SU-DHL-6 (cell line): ENCODE data around the gene ZNF740.

Source experiments
- H2AFZ ChIP-seq: fragments of 200-600 bp; sonication (generic); 2 replicates; pipeline ENCODE4 v1.6.1; 2014; ENCODE audit warnings: low read depth, mild to moderate bottlenecking, moderate library complexity, mixed read lengths, antibody characterized with exemption, low read length; ENCODE audit not compliant: severe bottlenecking
- H3F3A ChIP-seq: fragments of 200-600 bp; shearing (Covaris generic); 2 replicates; pipeline ENCODE4 v1.6.0; 2016; ENCODE audit warnings: antibody characterized with exemption, mild to moderate bottlenecking; ENCODE audit not compliant: insufficient read depth
- H3K27ac ChIP-seq: fragments of 200-600 bp; sonication (generic); 2 replicates; pipeline ENCODE4 v1.5.1; 2016; ENCODE audit warnings: low read depth, mild to moderate bottlenecking, low read length, moderate library complexity, mixed read lengths
- H3K27me3 ChIP-seq: fragments of 200-600 bp; sonication (generic), shearing (Covaris generic); 2 replicates; pipeline ENCODE4 v1.6.0; 2014; ENCODE audit warnings: mild to moderate bottlenecking, low read length
- H3K36me3 ChIP-seq: fragments of 200-600 bp; sonication (generic); 2 replicates; pipeline ENCODE4 v1.6.1; 2014; ENCODE audit warnings: mild to moderate bottlenecking, low read length, mixed read lengths
- H3K4me2 ChIP-seq: fragments of 300-600, 200-600 bp; shearing (Covaris generic), sonication (generic); 2 replicates; pipeline ENCODE4 v1.6.0; 2014; ENCODE audit warnings: low read length, low read depth, mild to moderate bottlenecking; ENCODE audit not compliant: poor library complexity, severe bottlenecking
- H3K4me3 ChIP-seq: fragments of 200-600 bp; sonication (generic); 2 replicates; pipeline ENCODE4 v1.5.1; 2014; ENCODE audit warnings: antibody characterized with exemption, low read length, mild to moderate bottlenecking, mixed read lengths; ENCODE audit not compliant: insufficient read depth, poor library complexity, severe bottlenecking
- H3K79me2 ChIP-seq: fragments of 200-600 bp; sonication (generic); 2 replicates; pipeline ENCODE4 v1.6.1; 2014; ENCODE audit warnings: mild to moderate bottlenecking, low read length, moderate library complexity; ENCODE audit not compliant: insufficient read depth
- H3K9ac ChIP-seq: fragments of 200-600 bp; sonication (generic); 2 replicates; pipeline ENCODE4 v1.7.0; 2014; ENCODE audit warnings: mild to moderate bottlenecking, low read length
- H3K9me2 ChIP-seq: fragments of 200-600 bp; sonication (generic); replicated peaks from 2 replicates; pipeline ENCODE4 v1.6.1; 2014; ENCODE audit warnings: low read length; ENCODE audit not compliant: insufficient read depth
- H3K9me3 ChIP-seq: fragments of 200-600 bp; sonication (generic); 2 replicates; pipeline ENCODE4 v1.6.1; 2014; ENCODE audit warnings: low read length, mixed read lengths; ENCODE audit not compliant: insufficient read depth
- H4K20me1 ChIP-seq: fragments of 200-600 bp; sonication (generic); 2 replicates; pipeline ENCODE4 v1.6.1; 2014; ENCODE audit warnings: low read depth, mild to moderate bottlenecking, antibody characterized with exemption, low read length, moderate library complexity, mixed read lengths
- EZH2phosphoT487 ChIP-seq: fragments of 200-600 bp; sonication (generic), shearing (Covaris generic); conservative IDR thresholded peaks from 2 replicates; pipeline ENCODE4 v1.6.1; 2018; ENCODE audit warnings: mild to moderate bottlenecking, antibody characterized with exemption, low read length, moderate library complexity, mixed read lengths
- TF ChIP-seq, protein P1 (sequence below): fragments of 200-600 bp; sonication (generic); IDR thresholded peaks from one replicate; pipeline ENCODE4 v1.5.1; 2017; ENCODE audit warnings: antibody characterized with exemption, mild to moderate bottlenecking, low read length, moderate library complexity; ENCODE audit not compliant: insufficient read depth, poor library complexity, severe bottlenecking

Gene ZNF740

DNA sequence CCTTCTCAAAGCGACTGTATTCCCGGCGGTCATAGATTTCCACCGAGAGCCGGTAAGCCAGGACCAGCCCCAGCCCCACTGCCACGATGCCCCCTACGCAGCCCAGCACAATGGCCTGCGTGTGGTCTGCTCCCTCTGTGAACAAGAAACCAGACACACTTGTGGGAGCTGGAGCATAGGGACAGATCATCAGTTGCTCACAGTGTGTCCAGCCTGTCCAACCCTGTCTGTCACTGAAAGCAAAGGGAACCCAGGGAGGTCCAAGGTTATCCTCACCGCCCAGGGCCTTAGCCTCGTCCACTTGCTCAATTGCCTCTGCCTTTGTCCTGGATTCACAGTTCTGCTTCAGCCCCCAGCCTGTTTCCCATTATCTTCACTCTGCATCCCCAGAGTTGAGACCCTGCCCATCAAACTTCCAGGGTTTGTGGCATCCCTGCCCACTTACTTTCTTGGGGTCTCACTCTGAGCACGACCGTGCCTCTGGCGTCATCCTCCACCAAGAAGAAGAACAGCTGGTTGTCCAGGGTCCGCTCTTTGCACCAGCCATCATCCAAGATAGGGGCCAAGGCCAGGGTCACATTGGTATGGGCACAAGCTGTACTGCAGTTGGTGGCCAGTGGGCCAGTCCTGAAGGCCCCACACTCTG, 11.5 kb downstream of the ZNF740 start:
- Histone ChIP-seq H3K4me2 (no peak overlapping the region), H3K79me2 (no peaks in the 10 kb centered on the region), H3K9ac (no peak overlapping the region), H2AFZ (no peak overlapping the region), H3K9me3 (no peaks in the 10 kb centered on the region), H3K9me2 (no peaks in the 10 kb centered on the region), H3F3A (peaks cover 10% of the 10 kb centered on the region), H3K27me3 (no peaks in the 10 kb centered on the region), H3K4me3 (no peak overlapping the region), H4K20me1 (no peaks in the 10 kb centered on the region), H3K36me3 (no peaks in the 10 kb centered on the region), H3K27ac (no peak overlapping the region)
- TF ChIP-seq, protein P1, sequence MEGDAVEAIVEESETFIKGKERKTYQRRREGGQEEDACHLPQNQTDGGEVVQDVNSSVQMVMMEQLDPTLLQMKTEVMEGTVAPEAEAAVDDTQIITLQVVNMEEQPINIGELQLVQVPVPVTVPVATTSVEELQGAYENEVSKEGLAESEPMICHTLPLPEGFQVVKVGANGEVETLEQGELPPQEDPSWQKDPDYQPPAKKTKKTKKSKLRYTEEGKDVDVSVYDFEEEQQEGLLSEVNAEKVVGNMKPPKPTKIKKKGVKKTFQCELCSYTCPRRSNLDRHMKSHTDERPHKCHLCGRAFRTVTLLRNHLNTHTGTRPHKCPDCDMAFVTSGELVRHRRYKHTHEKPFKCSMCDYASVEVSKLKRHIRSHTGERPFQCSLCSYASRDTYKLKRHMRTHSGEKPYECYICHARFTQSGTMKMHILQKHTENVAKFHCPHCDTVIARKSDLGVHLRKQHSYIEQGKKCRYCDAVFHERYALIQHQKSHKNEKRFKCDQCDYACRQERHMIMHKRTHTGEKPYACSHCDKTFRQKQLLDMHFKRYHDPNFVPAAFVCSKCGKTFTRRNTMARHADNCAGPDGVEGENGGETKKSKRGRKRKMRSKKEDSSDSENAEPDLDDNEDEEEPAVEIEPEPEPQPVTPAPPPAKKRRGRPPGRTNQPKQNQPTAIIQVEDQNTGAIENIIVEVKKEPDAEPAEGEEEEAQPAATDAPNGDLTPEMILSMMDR, result no peak
- no peak for TF ChIP-seq EZH2phosphoT487

DNA sequence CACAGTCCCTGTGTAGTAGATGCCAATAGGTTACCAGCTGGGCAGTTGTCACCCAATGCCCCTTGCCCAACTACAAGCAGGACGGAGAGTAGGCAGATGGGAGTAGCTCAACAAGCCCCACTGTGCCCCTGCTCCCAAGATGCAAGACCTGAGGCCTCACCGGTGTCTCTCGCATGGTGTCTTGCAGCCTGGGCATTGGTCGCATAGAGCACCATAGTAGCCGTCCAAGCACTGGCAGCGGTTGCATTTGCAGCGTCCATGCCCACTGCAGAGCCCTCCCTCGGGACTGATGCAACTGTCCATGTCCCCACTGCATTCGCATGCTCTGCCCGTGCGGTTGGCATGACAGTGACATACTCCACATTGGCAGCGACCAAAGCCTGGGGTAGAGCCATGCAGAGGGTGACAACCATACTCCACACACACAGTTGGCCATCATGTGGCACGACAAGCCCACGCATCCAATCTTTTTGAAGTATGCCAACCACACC, 12.1 kb downstream of the ZNF740 start:
- Histone ChIP-seq H3K4me2 (no peak overlapping the region), H4K20me1 (no peaks in the 10 kb centered on the region), H3K9ac (no peak overlapping the region)

DNA sequence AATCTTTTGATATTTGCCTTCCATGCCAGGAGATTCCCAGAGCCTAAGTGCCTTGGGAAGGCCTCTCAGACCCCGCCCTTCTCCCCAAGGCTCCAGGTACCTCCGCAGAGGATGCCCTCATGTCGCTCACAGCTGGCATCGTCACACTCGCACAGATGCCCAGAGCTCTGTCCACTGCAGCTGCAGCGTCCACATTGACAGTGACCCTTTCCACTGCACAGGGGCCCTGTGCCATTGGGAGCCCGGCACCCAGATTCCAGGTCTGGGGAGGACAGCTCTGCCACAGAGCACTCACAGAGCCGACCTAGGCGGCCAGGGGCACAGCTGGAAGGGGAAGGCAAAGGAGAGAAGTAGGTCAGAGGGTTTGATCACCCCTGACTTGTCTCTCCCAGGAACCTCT, 12.5 kb downstream of the ZNF740 start:
- Histone ChIP-seq H3K9me3 (no peaks in the 10 kb centered on the region), H3K79me2 (no peaks in the 10 kb centered on the region), H3K9me2 (no peaks in the 10 kb centered on the region), H3F3A (peaks cover 12% of the 10 kb centered on the region), H3K36me3 (no peaks in the 10 kb centered on the region), H3K27ac (no peak overlapping the region), H4K20me1 (no peaks in the 10 kb centered on the region), H2AFZ (no peak overlapping the region), H3K4me3 (no peak overlapping the region), H3K9ac (no peak overlapping the region), H3K4me2 (no peak overlapping the region), H3K27me3 (no peaks in the 10 kb centered on the region)
- TF ChIP-seq, protein P1, result no peak
- no peak for TF ChIP-seq EZH2phosphoT487

More for the DNA sequence above, 12.1 kb downstream of the ZNF740 start:
- Histone ChIP-seq H3K27me3 (no peaks in the 10 kb centered on the region), H3K9me3 (no peaks in the 10 kb centered on the region), H3K9me2 (no peaks in the 10 kb centered on the region), H3K36me3 (no peaks in the 10 kb centered on the region), H3K4me3 (no peak overlapping the region), H3F3A (peaks cover 10% of the 10 kb centered on the region), H2AFZ (no peak overlapping the region), H3K27ac (no peak overlapping the region), H3K79me2 (no peaks in the 10 kb centered on the region)
- no peak for TF ChIP-seq EZH2phosphoT487
- TF ChIP-seq, protein P1, result no peak
